GM23338 (cell line): Measurements from ENCODE around the gene AP1M1. TPM values are rescaled to one million over a fixed set of nuclear protein-coding genes. Genes with fewer than 3 reads are reported as not detected.

Experiments used
- ATAC-seq: fragments of 200-7000 bp; cut with Tn5 transposase; 3 replicates; pipeline ENCODE4 v1.9.1; 2020
- DNase-seq: peaks from one replicate; pipeline ENCODE4 v3.0.0-alpha.2; 2015; ENCODE audit warnings: low spot score
- H2AFZ ChIP-seq: fragments of 200-600 bp; sonication (generic); 2 replicates; pipeline ENCODE4 v1.8.0; 2016; ENCODE audit warnings: antibody characterized with exemption, mild to moderate bottlenecking, moderate library complexity
- H3F3A ChIP-seq: fragments of 200-600 bp; sonication (generic); replicated peaks from 2 replicates; pipeline ENCODE4 v1.8.0; 2017; ENCODE audit warnings: antibody characterized with exemption, mixed run types, low read depth
- H3K27ac ChIP-seq: fragments of 200-600 bp; sonication (generic); 2 replicates; pipeline ENCODE4 v1.6.1; 2016; ENCODE audit warnings: low read depth
- H3K27me3 ChIP-seq: fragments of 200-600 bp; sonication (generic); 2 replicates; pipeline ENCODE4 v1.8.0; 2016; ENCODE audit warnings: mild to moderate bottlenecking, mixed run types, moderate library complexity; ENCODE audit not compliant: insufficient read depth
- H3K36me3 ChIP-seq: fragments of 200-600 bp; sonication (generic); 2 replicates; pipeline ENCODE4 v1.8.0; 2016; ENCODE audit warnings: mild to moderate bottlenecking; ENCODE audit not compliant: insufficient read depth
- H3K4me1 ChIP-seq: fragments of 200-600 bp; sonication (generic); 2 replicates; pipeline ENCODE4 v1.8.0; 2016; ENCODE audit warnings: mild to moderate bottlenecking, moderate library complexity; ENCODE audit not compliant: insufficient read depth
- H3K4me2 ChIP-seq: fragments of 200-600 bp; sonication (generic); 2 replicates; pipeline ENCODE4 v1.7.1; 2017; ENCODE audit warnings: mixed run types
- H3K4me3 ChIP-seq: fragments of 200-600 bp; sonication (generic); 2 replicates; pipeline ENCODE4 v1.6.1; 2016; ENCODE audit warnings: mixed run types
- H3K79me2 ChIP-seq: fragments of 200-600 bp; sonication (generic); replicated peaks from 2 replicates; pipeline ENCODE4 v1.8.0; 2017; ENCODE audit warnings: mild to moderate bottlenecking; ENCODE audit not compliant: insufficient read depth
- H3K9me2 ChIP-seq: fragments of 200-600 bp; sonication (generic); 2 replicates; pipeline ENCODE4 v1.8.0; 2017; ENCODE audit not compliant: insufficient read depth
- H4K20me1 ChIP-seq: fragments of 200-600 bp; sonication (generic); replicated peaks from 2 replicates; pipeline ENCODE4 v1.8.0; 2017; ENCODE audit warnings: mild to moderate bottlenecking; ENCODE audit not compliant: insufficient read depth
- H3K27ac Mint-ChIP-seq: 2 replicates; pipeline ENCODE4 v1.8.0; 2020; ENCODE audit warnings: inconsistent platforms, mild to moderate bottlenecking, moderate library complexity, mixed read lengths
- H3K27me3 Mint-ChIP-seq: 3 replicates; pipeline ENCODE4 v1.8.0; 2022; ENCODE audit warnings: low read depth, mild to moderate bottlenecking, moderate library complexity, mixed read lengths, inconsistent platforms; ENCODE audit not compliant: insufficient read depth, poor library complexity
- H3K36me3 Mint-ChIP-seq: 3 replicates; pipeline ENCODE4 v1.8.0; 2021; ENCODE audit warnings: low read depth, mild to moderate bottlenecking, inconsistent platforms, moderate library complexity, mixed read lengths
- H3K4me1 Mint-ChIP-seq: 3 replicates; pipeline ENCODE4 v1.8.0; 2020; ENCODE audit warnings: mild to moderate bottlenecking, inconsistent platforms, mixed read lengths
- H3K4me3 Mint-ChIP-seq: 3 replicates; pipeline ENCODE4 v1.8.0; 2021; ENCODE audit warnings: moderate library complexity, mild to moderate bottlenecking, inconsistent platforms, mixed read lengths
- H3K9me3 Mint-ChIP-seq: 3 replicates; pipeline ENCODE4 v1.8.0; 2020; ENCODE audit warnings: moderate library complexity, mild to moderate bottlenecking, inconsistent platforms, mixed read lengths
- CREB1 ChIP-seq: fragments of 250-450 bp; sonication (Bioruptor Pico); IDR thresholded peaks from 2 replicates; pipeline ENCODE4 v1.5.0; 2020; ENCODE audit warnings: low read depth, mild to moderate bottlenecking, moderate library complexity
- CTCF ChIP-seq, 2 experiments: fragments of 200-600 bp in 1 of 2; sonication (generic) in 1 of 2; conservative IDR thresholded peaks; 2 replicates each; pipeline versions ENCODE4 v1.5.1 to v1.6.1; 2016 to 2017; ENCODE audit warnings: antibody characterized with exemption in 2 of 2, low read depth in 2 of 2, mild to moderate bottlenecking in 2 of 2, moderate library complexity in 1 of 2
- ETS1 ChIP-seq: IDR thresholded peaks from 2 replicates; pipeline ENCODE4 v1.6.1; 2016; ENCODE audit warnings: antibody characterized with exemption
- EZH2 ChIP-seq: fragments of 200-600 bp; sonication (generic); IDR thresholded peaks from one replicate; pipeline ENCODE4 v1.8.0; 2017; ENCODE audit warnings: antibody characterized with exemption, mild to moderate bottlenecking, low read depth; ENCODE audit not compliant: unreplicated experiment
- EZH2phosphoT487 ChIP-seq: fragments of 200-600 bp; sonication (generic); IDR thresholded peaks from one replicate; pipeline ENCODE4 v1.8.1; 2018; ENCODE audit warnings: antibody characterized with exemption; ENCODE audit not compliant: unreplicated experiment
- JUNB ChIP-seq: IDR thresholded peaks from one replicate; pipeline ENCODE4 v1.6.1; 2016; ENCODE audit warnings: antibody characterized with exemption; ENCODE audit not compliant: unreplicated experiment
- NANOG ChIP-seq: IDR thresholded peaks from 2 replicates; pipeline ENCODE4 v1.6.1; 2016; ENCODE audit warnings: antibody characterized with exemption, borderline replicate concordance
- POLR2AphosphoS5 ChIP-seq: IDR thresholded peaks from 2 replicates; pipeline ENCODE4 v1.6.1; 2016; ENCODE audit warnings: antibody characterized with exemption, low read depth
- REST ChIP-seq: IDR thresholded peaks from one replicate; pipeline ENCODE4 v1.6.1; 2018; ENCODE audit warnings: antibody characterized with exemption; ENCODE audit not compliant: unreplicated experiment
- STAT1 ChIP-seq: IDR thresholded peaks from one replicate; pipeline ENCODE4 v1.6.1; 2016; ENCODE audit warnings: antibody characterized with exemption; ENCODE audit not compliant: unreplicated experiment
- ZNF114 ChIP-seq: fragments of 250-450 bp; sonication (Bioruptor Pico); IDR thresholded peaks from 2 replicates; pipeline ENCODE4 v1.5.0; 2020; ENCODE audit warnings: mild to moderate bottlenecking, moderate library complexity
- ZNF331 ChIP-seq: fragments of 250-450 bp; sonication (Bioruptor Pico); IDR thresholded peaks from 2 replicates; pipeline ENCODE4 v1.5.0; 2020; ENCODE audit warnings: low read depth, mild to moderate bottlenecking, moderate library complexity
- ZNF462 ChIP-seq: fragments of 250-450 bp; sonication (Bioruptor Pico); IDR thresholded peaks from 2 replicates; pipeline ENCODE4 v1.5.0; 2020; ENCODE audit warnings: mild to moderate bottlenecking, moderate library complexity
- polyA plus RNA-seq: library from polyadenylated mRNA; unstranded; fragments of >200 nt; fragmentation: Nextera tagmentation; extraction: Ambion mirVana; gene quantifications from 2 replicates; pipeline ENCODE4 v1.2.1, GENCODE V29; 2016
- total RNA-seq: library from RNA; depleted of rRNA; stranded (reverse); fragments of >200 nt; shearing (Covaris generic); gene quantifications from 2 replicates; pipeline ENCODE4 v1.2.3, GENCODE V29; 2014

The AP1M1 gene
- total and polyA plus RNA-seq, 2 experiments from 2014 or later: 22.0 to 32.0 TPM

DNA sequence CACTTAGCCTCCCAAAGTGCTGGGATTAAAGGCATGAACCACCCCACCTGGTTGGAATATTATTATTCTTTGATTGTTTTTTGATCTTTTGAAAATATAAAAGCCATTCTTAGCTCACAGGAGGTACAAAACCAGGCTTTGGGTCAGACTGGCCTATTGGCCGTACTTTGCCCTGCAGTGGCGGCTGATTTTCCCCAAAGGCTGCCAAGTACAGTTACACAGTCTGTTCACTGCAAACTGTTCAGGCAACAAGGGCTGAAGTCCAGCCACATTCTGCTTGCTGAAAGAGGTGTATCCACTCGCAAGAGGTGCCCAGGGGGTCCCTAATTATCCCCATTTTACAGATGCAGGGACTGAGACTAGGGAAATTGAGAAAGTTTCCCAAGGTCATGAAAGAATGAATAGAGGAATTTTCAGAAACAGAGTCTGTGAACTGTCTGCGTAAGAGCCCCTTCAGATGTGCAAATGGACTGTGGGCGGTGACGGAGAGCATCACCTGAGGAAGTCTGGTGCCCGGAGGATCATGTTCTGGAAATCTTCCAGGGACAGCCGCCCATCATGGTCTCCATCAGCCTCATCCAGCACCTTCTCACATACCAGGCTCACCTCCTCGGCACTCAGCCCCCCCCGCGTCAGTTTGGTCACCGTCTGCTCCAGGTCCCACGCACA lies 33.4 kb upstream of the AP1M1 start:
- Histone ChIP-seq H3K9me2 (no peaks in the 10 kb centered on the region), H3K4me3 (no peak overlapping the region), H3K79me2 (no peaks in the 10 kb centered on the region), H3K27ac (no peak overlapping the region), H3K4me1 (no peaks in the 10 kb centered on the region), H3K4me2 (no peak overlapping the region), H4K20me1 (no peaks in the 10 kb centered on the region), H2AFZ (no peak overlapping the region), H3K27me3 (no peaks in the 10 kb centered on the region), H3K36me3 (no peaks in the 10 kb centered on the region), H3F3A (no peaks in the 10 kb centered on the region)
- Mint-ChIP-seq H3K9me3 (peaks cover 24% of the 10 kb centered on the region), H3K4me3 (no peak overlapping the region), H3K4me1 (no peaks in the 10 kb centered on the region), H3K27me3 (no peaks in the 10 kb centered on the region), H3K36me3 (peaks cover 3% of the 10 kb centered on the region; the same call in 1 of the 3 replicates), H3K27ac (no peak overlapping the region)
- TF ChIP-seq ZNF331 (CRISPR knock-in tag) (no peak), ZNF114 (CRISPR knock-in tag) (no peak), NANOG (no peak), ZNF462 (no peak), CTCF (conservative IDR thresholded peaks at IDR 0.05; ENCODE audit: low read depth in 2 of 2) (no peak), STAT1 (no peak), JUNB (no peak), POLR2AphosphoS5 (no peak), REST (no peak), EZH2 (no peak), EZH2phosphoT487 (no peak), CREB1 (no peak), ETS1 (no peak)
- ATAC-seq: no peak
- no peak for DNase-seq
